Activated naive CD4-positive, alpha-beta T cell treated with anti-CD3 and anti-CD28 coated beads, Interleukin-2, amount 50 U/mL, for 72 hours (primary cell): ENCODE measurements around the gene AARSD1. TPM values are rescaled to one million over a fixed set of nuclear protein-coding genes. Genes with fewer than 3 reads are reported as not detected.

Experiments
- ATAC-seq, 2 donors: fragments of 150-1000 bp; cut with Tn5 transposase; 2 replicates each; pipeline ENCODE4 v1.10.0; 2021; ENCODE audit warnings: mild to moderate bottlenecking in 2 of 2, moderate library complexity in 2 of 2
- DNase-seq, 2 donors: peaks; one replicate each; pipeline ENCODE4 v3.0.0; 2021 to 2022; ENCODE audit warnings: low spot score in 2 of 2
- H3K27ac Mint-ChIP-seq, 2 donors: one replicate each; pipeline ENCODE4 v1.8.0; 2022; ENCODE audit warnings: mild to moderate bottlenecking in 2 of 2, mixed read lengths in 2 of 2
- H3K36me3 Mint-ChIP-seq, 2 donors: one replicate each; pipeline ENCODE4 v1.8.0; 2022; ENCODE audit warnings: mixed read lengths in 2 of 2
- H3K9me3 Mint-ChIP-seq, 2 donors: one replicate each; pipeline ENCODE4 v1.8.0; 2022; ENCODE audit warnings: mixed read lengths in 2 of 2
- total RNA-seq, 2 donors: library from RNA; stranded (reverse); gene quantifications; one replicate each; pipeline ENCODE4 v1.2.3, GENCODE V29; 2022

Gene AARSD1
- total RNA-seq, 2 donors from 2014 or later: 51.0 to 63.2 TPM

- ATAC-seq: no peak
Observed at GRCh38 chr17:42913981-42914617, 50.2 kb downstream of the AARSD1 start.

GRCh38 chr17:42913522-42913921 lies 50.7 kb downstream of the AARSD1 start:
- Mint-ChIP-seq H3K27ac (no peak overlapping the region), H3K36me3 (no peaks in the 10 kb centered on the region), H3K9me3 (no peaks in the 10 kb centered on the region)
- DNase-seq (no peak), ATAC-seq (no peak)

More at GRCh38 chr17:42913981-42914617, 50.2 kb downstream of the AARSD1 start:
- no peaks in the 10 kb centered on the region for H3K36me3 Mint-ChIP-seq
- H3K9me3 Mint-ChIP-seq: no peaks in the 10 kb centered on the region
- no peak overlapping the region for H3K27ac Mint-ChIP-seq
- no peak for DNase-seq

DNA sequence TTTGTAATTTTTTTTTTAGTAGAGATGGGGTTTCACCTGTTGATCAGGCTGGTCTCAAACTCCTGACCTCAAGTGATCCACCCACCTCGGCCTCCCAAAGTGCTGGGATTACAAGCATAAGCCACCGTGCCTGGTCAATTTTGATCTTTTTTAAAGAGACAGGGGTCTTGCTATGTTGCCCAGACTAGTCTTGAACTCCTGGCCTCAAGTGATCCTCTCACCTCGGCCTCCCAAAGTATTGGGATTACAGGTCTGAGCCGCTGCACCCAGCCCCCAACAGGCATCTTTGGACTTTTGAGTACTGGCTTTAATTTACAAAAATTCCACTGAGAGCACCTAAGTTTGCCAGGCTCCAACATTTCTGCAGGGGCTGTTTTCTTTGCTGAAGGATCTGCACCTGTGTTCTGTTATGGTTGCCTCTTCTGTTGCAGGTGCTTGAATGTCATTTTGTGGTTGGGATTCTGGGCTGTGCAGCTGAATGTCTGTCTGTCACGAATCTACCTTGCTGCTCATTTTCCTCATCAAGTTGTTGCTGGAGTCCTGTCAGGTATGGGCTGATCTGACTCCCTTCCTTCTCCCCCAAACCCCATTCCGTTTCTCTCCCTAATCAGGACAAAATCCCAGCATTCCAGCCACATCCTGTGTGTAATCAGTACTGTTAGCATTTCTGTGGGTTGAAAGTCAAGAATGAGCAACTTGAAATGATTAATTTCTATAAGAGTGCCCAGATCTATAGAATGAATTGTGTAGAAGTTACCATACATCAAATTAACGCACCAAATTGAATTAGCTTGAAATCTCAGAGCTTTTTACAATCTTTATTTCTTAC lies 55.2 kb downstream of the AARSD1 start:
- no peaks in the 10 kb centered on the region for H3K9me3 Mint-ChIP-seq
- DNase-seq (no peak), ATAC-seq (no peak)
- no peak overlapping the region for H3K27ac Mint-ChIP-seq
- no peaks in the 10 kb centered on the region for H3K36me3 Mint-ChIP-seq

DNA sequence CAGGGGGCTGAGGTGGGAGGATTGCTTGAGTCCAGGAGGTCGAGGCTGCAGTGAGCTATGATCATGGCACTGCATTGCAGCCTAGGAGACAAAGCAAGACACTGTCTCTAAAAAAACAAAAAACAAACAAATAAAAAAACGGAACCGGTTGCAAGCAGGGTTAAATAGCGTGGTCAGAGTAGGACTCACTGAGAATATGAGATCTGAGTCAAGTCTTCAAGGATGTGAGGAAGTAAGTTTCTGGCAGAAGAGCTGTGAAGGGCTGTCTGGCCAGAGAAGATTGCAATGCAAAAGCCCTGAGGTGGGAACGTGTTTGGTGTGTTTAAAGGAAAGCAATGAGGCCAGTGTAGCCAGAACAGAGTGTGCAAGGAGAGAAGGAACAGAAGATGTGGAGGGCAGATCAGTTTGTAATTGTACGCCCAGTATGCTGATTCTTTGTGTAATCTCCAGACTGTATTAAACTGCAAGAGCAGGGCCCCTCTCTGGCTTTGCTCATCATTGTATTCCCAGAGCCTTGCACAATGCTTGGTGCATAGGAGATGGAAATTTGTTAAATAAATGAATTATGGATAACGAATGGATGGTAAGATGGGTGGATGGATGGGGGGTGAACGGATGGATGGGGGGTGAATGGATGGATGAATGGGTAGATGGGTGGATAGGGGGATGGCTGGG lies 57.3 kb downstream of the AARSD1 start:
- Mint-ChIP-seq H3K36me3 (no peaks in the 10 kb centered on the region), H3K27ac (no peak overlapping the region), H3K9me3 (no peaks in the 10 kb centered on the region)
- no peak for DNase-seq
- ATAC-seq: no peak

- DNase-seq: no peak
- Mint-ChIP-seq H3K9me3 (no peaks in the 10 kb centered on the region), H3K36me3 (no peaks in the 10 kb centered on the region), H3K27ac (peak overlapping the region in 1 of 2 donors; percentile 26)
- ATAC-seq: no peak
Observed at GRCh38 chr17:42904110-42904469, 60.2 kb downstream of the AARSD1 start.

- DNase-seq: no peak
- H3K36me3 Mint-ChIP-seq: no peaks in the 10 kb centered on the region
- no peak overlapping the region for H3K27ac Mint-ChIP-seq
- no peak for ATAC-seq
- H3K9me3 Mint-ChIP-seq: no peaks in the 10 kb centered on the region
Observed at GRCh38 chr17:42901535-42902229, 62.6 kb downstream of the AARSD1 start.

Other genes with a start within 250 kb of the AARSD1 start
- gene EZH1, start 219.4 kb downstream of the AARSD1 start, total RNA-seq: 10 to 100 TPM; 34.2 to 56.9 TPM
- gene RAMP2, start 203.2 kb downstream of the AARSD1 start, total RNA-seq: not detected
- 10 to 100 TPM; 58.4 to 62.2 TPM for gene VPS25, start 191.0 kb downstream of the AARSD1 start, total RNA-seq
- gene WNK4, start 183.8 kb downstream of the AARSD1 start, total RNA-seq: 1 to 10 TPM in 1 of 2 donors, under 1 TPM in 1; 0.56 to 1.7 TPM
- 10 to 100 TPM; 14.8 to 32.7 TPM for gene COA3, start 165.8 kb downstream of the AARSD1 start, total RNA-seq
- gene CNTD1, start 165.6 kb downstream of the AARSD1 start, total RNA-seq: under 1 TPM in 1 of 2 donors, not detected in 1; 0.43 TPM
- 10 to 100 TPM; 84.5 to 86.1 TPM for gene BECN1, start 140.2 kb downstream of the AARSD1 start, total RNA-seq
- gene PSME3, start 131.1 kb downstream of the AARSD1 start, total RNA-seq: 10 to 100 TPM; 79.1 to 95.5 TPM
- gene AOC2, start 119.9 kb downstream of the AARSD1 start, total RNA-seq: 1 to 10 TPM; 3.6 to 6.1 TPM
- gene AOC3, start 113.3 kb downstream of the AARSD1 start, total RNA-seq: 1 to 10 TPM; 3.0 to 5.0 TPM
- gene G6PC1, start 63.7 kb downstream of the AARSD1 start, total RNA-seq: not detected
- 1 to 10 TPM; 1.1 to 3.6 TPM for gene PTGES3L, start 15.6 kb upstream of the AARSD1 start, total RNA-seq
- 10 to 100 TPM; 10.7 to 15.2 TPM for gene RUNDC1, start 16.1 kb upstream of the AARSD1 start, total RNA-seq
- 1,000 to 10,000 TPM; 1,275 to 1,425 TPM for gene RPL27, start 34.0 kb upstream of the AARSD1 start, total RNA-seq
- gene IFI35, start 42.3 kb upstream of the AARSD1 start, total RNA-seq: 10 to 100 TPM; 33.3 to 62.3 TPM
- 10 to 100 TPM; 28.3 to 35.7 TPM for gene VAT1, start 57.9 kb upstream of the AARSD1 start, total RNA-seq
- not detected for gene RND2, start 60.8 kb upstream of the AARSD1 start, total RNA-seq
- gene BRCA1, start 160.9 kb upstream of the AARSD1 start, total RNA-seq: 100 to 1,000 TPM in 1 of 2 donors, 10 to 100 TPM in 1; 74.0 to 126 TPM
- 10 to 100 TPM; 56.7 to 89.2 TPM for gene NBR1, start 206.8 kb upstream of the AARSD1 start, total RNA-seq
- gene TMEM106A, start 247.4 kb upstream of the AARSD1 start, total RNA-seq: 10 to 100 TPM; 11.9 to 17.0 TPM